GM12878 (cell line): ENCODE results near the gene NFKBIA.

Source experiments
- JUNB ChIP-seq: IDR thresholded peaks from 2 replicates; pipeline ENCODE4 v1.6.1; 2016; ENCODE audit warnings: antibody characterized with exemption, mild to moderate bottlenecking
- NRF1 ChIP-seq: conservative IDR thresholded peaks from 2 replicates; pipeline ENCODE4 v1.6.1; 2011; ENCODE audit warnings: mild to moderate bottlenecking, low read depth, low read length, improper control_type of control experiment
- SREBF2 ChIP-seq: IDR thresholded peaks from 2 replicates; pipeline ENCODE4 v1.6.1; 2012; ENCODE audit warnings: mild to moderate bottlenecking, low read length
- TCF7 ChIP-seq: IDR thresholded peaks from 2 replicates; pipeline ENCODE4 v1.6.1; 2014; ENCODE audit warnings: antibody characterized with exemption, borderline replicate concordance
- ZNF274 ChIP-seq: IDR thresholded peaks from one replicate; pipeline ENCODE4 v1.8.0; 2011; ENCODE audit not compliant: insufficient read length, insufficient read depth
- TF ChIP-seq, protein P1 (sequence below), 3 experiments: IDR thresholded peaks in 2 of 3; conservative IDR thresholded peaks in 1 of 3; 2 replicates each; pipeline ENCODE4 v1.5.1; 2011; ENCODE audit warnings: low read depth in 3 of 3, low read length in 3 of 3, mild to moderate bottlenecking in 3 of 3, control low read depth in 2 of 3, moderate library complexity in 2 of 3, inconsistent platforms in 1 of 3, mixed read lengths in 1 of 3; ENCODE audit not compliant: control insufficient read depth in 2 of 3, insufficient read depth in 1 of 3; ENCODE audit errors: extremely low read depth in 1 of 3

DNA sequence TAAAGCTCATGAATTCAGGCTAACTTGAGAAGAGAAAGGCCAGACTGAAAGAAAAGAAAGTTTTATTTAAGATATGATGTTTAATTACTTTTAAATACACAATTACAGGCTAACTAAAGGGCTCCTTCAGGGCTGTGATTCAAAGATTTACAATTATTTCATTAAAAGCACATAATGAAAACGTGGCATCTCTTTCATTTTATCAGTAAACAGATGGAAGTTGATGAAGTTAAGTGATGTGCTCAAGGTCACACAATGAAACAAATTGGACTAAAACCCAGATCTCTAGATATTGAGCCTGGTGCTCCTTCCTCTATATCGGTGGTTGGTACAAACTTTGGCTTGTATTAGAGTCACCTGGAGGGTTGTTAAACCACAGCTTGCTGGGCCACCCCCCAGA, 13.5 kb upstream of the NFKBIA start:
- TF ChIP-seq NRF1 (no peak), TCF7 (no peak), JUNB (no peak), ZNF274 (no peak), SREBF2 (no peak)
- TF ChIP-seq, protein P1, sequence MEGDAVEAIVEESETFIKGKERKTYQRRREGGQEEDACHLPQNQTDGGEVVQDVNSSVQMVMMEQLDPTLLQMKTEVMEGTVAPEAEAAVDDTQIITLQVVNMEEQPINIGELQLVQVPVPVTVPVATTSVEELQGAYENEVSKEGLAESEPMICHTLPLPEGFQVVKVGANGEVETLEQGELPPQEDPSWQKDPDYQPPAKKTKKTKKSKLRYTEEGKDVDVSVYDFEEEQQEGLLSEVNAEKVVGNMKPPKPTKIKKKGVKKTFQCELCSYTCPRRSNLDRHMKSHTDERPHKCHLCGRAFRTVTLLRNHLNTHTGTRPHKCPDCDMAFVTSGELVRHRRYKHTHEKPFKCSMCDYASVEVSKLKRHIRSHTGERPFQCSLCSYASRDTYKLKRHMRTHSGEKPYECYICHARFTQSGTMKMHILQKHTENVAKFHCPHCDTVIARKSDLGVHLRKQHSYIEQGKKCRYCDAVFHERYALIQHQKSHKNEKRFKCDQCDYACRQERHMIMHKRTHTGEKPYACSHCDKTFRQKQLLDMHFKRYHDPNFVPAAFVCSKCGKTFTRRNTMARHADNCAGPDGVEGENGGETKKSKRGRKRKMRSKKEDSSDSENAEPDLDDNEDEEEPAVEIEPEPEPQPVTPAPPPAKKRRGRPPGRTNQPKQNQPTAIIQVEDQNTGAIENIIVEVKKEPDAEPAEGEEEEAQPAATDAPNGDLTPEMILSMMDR (IDR thresholded peaks at IDR 0.05 in 2 of 3, conservative IDR thresholded peaks at IDR 0.05 in 1 of 3; ENCODE audit: control insufficient read depth in 2 of 3, extremely low read depth in 1 of 3, insufficient read depth in 1 of 3, low read depth in 3 of 3, low read length in 3 of 3) = no peak
